Fibroblast of mammary gland (primary cell): ENCODE results near the gene MMADHC.

Experiments used
- DNase-seq: peaks from one replicate; pipeline ENCODE4 v3.0.0-alpha.2; 2010; ENCODE audit warnings: low read depth
- H3K4me3 ChIP-seq: 2 replicates; pipeline ENCODE4 v1.5.1; 2011; ENCODE audit warnings: low read depth, mild to moderate bottlenecking, low read length, moderate library complexity; ENCODE audit not compliant: control insufficient read depth
- CTCF ChIP-seq: conservative IDR thresholded peaks from 2 replicates; pipeline ENCODE4 v1.5.1; 2011; ENCODE audit warnings: low read depth, low read length, inconsistent platforms; ENCODE audit not compliant: control insufficient read depth, insufficient read depth

MMADHC gene

GRCh38 chr2:149595056-149595963, 7.7 kb upstream of the MMADHC start:
- DNase-seq = no peak
- peak; percentile 36 for TF ChIP-seq CTCF

GRCh38 chr2:149594411-149594810, 6.8 kb upstream of the MMADHC start:
- no peak for DNase-seq
- TF ChIP-seq CTCF = no peak
- H3K4me3 ChIP-seq = no peak overlapping the region

More at GRCh38 chr2:149595056-149595963, 7.7 kb upstream of the MMADHC start:
- H3K4me3 ChIP-seq = no peak overlapping the region

- DNase-seq = no peak
- H3K4me3 ChIP-seq = peak overlapping the region; percentile 93
- TF ChIP-seq CTCF = no peak
Observed at GRCh38 chr2:149587950-149588487, 444 bp upstream of the MMADHC start.

GRCh38 chr2:149586898-149587219, 716 bp downstream of the MMADHC start:
- no peak for DNase-seq
- H3K4me3 ChIP-seq = peak overlapping the region; percentile 93
- TF ChIP-seq CTCF = no peak

- no peak for TF ChIP-seq CTCF
- H3K4me3 ChIP-seq = peak overlapping the region; percentile 93
- DNase-seq = no peak
Observed at GRCh38 chr2:149586063-149586462, 1.5 kb downstream of the MMADHC start.

- DNase-seq = no peak
- no peak overlapping the region for H3K4me3 ChIP-seq
- TF ChIP-seq CTCF = no peak
Observed at GRCh38 chr2:149585166-149585885, 2.2 kb downstream of the MMADHC start.
